HG03342 (cell line): ENCODE data around the gene TMEM235.

Experiments used
- ATAC-seq: cut with Tn5 transposase; IDR thresholded peaks from one replicate; pipeline ENCODE4 v1.9.1; 2021; ENCODE audit warnings: mild to moderate bottlenecking, moderate library complexity; ENCODE audit not compliant: unreplicated experiment

TMEM235 gene

GRCh38 chr17:78268191-78268874, 36.9 kb downstream of the TMEM235 start:
- ATAC-seq: no peak

- ATAC-seq: no peak
Measured at GRCh38 chr17:78268951-78269905, 37.8 kb downstream of the TMEM235 start.

- no peak for ATAC-seq
Measured at GRCh38 chr17:78269955-78270381, 38.5 kb downstream of the TMEM235 start.

- no peak for ATAC-seq
Measured at GRCh38 chr17:78271419-78272170, 40.2 kb downstream of the TMEM235 start.

- no peak for ATAC-seq
Measured at GRCh38 chr17:78272181-78272913, 40.9 kb downstream of the TMEM235 start.

- ATAC-seq: no peak
Measured at GRCh38 chr17:78272914-78273258, 41.5 kb downstream of the TMEM235 start.

GRCh38 chr17:78273813-78274212, 42.4 kb downstream of the TMEM235 start:
- ATAC-seq: no peak

- ATAC-seq: no peak
Measured at GRCh38 chr17:78275355-78275754, 43.9 kb downstream of the TMEM235 start.

- ATAC-seq: peak; percentile 61
Measured at GRCh38 chr17:78276098-78276887, 44.9 kb downstream of the TMEM235 start.

GRCh38 chr17:78278139-78278741, 46.8 kb downstream of the TMEM235 start:
- ATAC-seq: no peak

- ATAC-seq: no peak
Measured at GRCh38 chr17:78279360-78279990, 48.0 kb downstream of the TMEM235 start.

- ATAC-seq: no peak
Measured at GRCh38 chr17:78281249-78281845, 49.9 kb downstream of the TMEM235 start.

- no peak for ATAC-seq
Measured at GRCh38 chr17:78284146-78284545, 52.7 kb downstream of the TMEM235 start.

- no peak for ATAC-seq
Measured at GRCh38 chr17:78289004-78289403, 57.6 kb downstream of the TMEM235 start.

GRCh38 chr17:78289802-78290363, 58.5 kb downstream of the TMEM235 start:
- no peak for ATAC-seq
